Vagina (tissue), 2 donors: ENCODE measurements around the gene NPAS3.

Source experiments
- CTCF ChIP-seq, 3 experiments: fragments of 450-650 bp in 2 of 3; fragments of 200-600 bp in 1 of 3; sonication (generic) in 1 of 3; IDR thresholded peaks; one replicate each; pipeline ENCODE4 v1.5.1; 2017 to 2019; ENCODE audit warnings: antibody characterized with exemption in 3 of 3, mild to moderate bottlenecking in 2 of 3, moderate library complexity in 2 of 3
- POLR2A ChIP-seq, 2 donors: fragments of 450-650 bp; IDR thresholded peaks; one replicate each; pipeline ENCODE4 v1.6.1; 2017; ENCODE audit warnings: antibody characterized with exemption in 2 of 2, mild to moderate bottlenecking in 2 of 2, moderate library complexity in 2 of 2
- POLR2AphosphoS5 ChIP-seq, 2 donors: sonication (generic); formaldehyde crosslinking; IDR thresholded peaks; one replicate each; pipeline ENCODE4 v1.9.0; 2017; ENCODE audit warnings: antibody characterized with exemption in 2 of 2, mild to moderate bottlenecking in 2 of 2, low read depth in 1 of 2; ENCODE audit not compliant: insufficient read depth in 1 of 2

GRCh38 chr14:33279865-33280264 is 341.2 kb downstream of the NPAS3 start:
- TF ChIP-seq CTCF (IDR thresholded peaks at IDR 0.05) (no peak), POLR2A (IDR thresholded peaks at IDR 0.05) (no peak), POLR2AphosphoS5 (IDR thresholded peaks at IDR 0.05; ENCODE audit: insufficient read depth in 1 of 2, low read depth in 1 of 2) (no peak)
